HL-60 (cell line): ENCODE measurements around the gene FAM114A2.

Experiments used
- DNase-seq, 2 experiments: peaks; one replicate each; pipeline ENCODE4 v3.0.0-alpha.2; 2010 to 2020; ENCODE audit warnings: low read depth in 1 of 2, low spot score in 1 of 2
- H3K27ac ChIP-seq: fragments of 250-450 bp; sonication (Bioruptor Pico); replicated peaks from 2 replicates; pipeline ENCODE4 v1.5.1; 2020; ENCODE audit warnings: mild to moderate bottlenecking, moderate library complexity
- H3K27me3 ChIP-seq: fragments of 250-450 bp; sonication (Bioruptor Pico); 2 replicates; pipeline ENCODE4 v1.5.1; 2021; ENCODE audit warnings: mild to moderate bottlenecking, moderate library complexity; ENCODE audit not compliant: insufficient read depth, poor library complexity, severe bottlenecking
- H3K4me3 ChIP-seq: replicated peaks from 2 replicates; pipeline ENCODE4 v1.5.1; 2011; ENCODE audit warnings: mild to moderate bottlenecking, control low read depth, low read length; ENCODE audit not compliant: insufficient read depth
- GABPA ChIP-seq: IDR thresholded peaks from 2 replicates; pipeline ENCODE4 v1.6.1; 2012; ENCODE audit warnings: low read depth
- POLR2AphosphoS5 ChIP-seq: IDR thresholded peaks from 2 replicates; pipeline ENCODE4 v1.6.1; 2012; ENCODE audit warnings: low read depth
- REST ChIP-seq: IDR thresholded peaks from 2 replicates; pipeline ENCODE4 v1.6.1; 2012; ENCODE audit warnings: low read depth; ENCODE audit not compliant: insufficient replicate concordance
- SPI1 ChIP-seq: IDR thresholded peaks from 2 replicates; pipeline ENCODE4 v1.6.1; 2012; ENCODE audit warnings: low read depth, mild to moderate bottlenecking, borderline replicate concordance
- TF ChIP-seq, protein P1 (sequence below): IDR thresholded peaks from one replicate; pipeline ENCODE4 v1.5.1; 2011; ENCODE audit warnings: low read length, control low read depth, inconsistent platforms; ENCODE audit not compliant: insufficient read depth

FAM114A2 gene

GRCh38 chr5:154059039-154059430 is 20.3 kb upstream of the FAM114A2 start:
- TF ChIP-seq GABPA (no peak), SPI1 (no peak), REST (no peak), POLR2AphosphoS5 (no peak)
- TF ChIP-seq, protein P1, sequence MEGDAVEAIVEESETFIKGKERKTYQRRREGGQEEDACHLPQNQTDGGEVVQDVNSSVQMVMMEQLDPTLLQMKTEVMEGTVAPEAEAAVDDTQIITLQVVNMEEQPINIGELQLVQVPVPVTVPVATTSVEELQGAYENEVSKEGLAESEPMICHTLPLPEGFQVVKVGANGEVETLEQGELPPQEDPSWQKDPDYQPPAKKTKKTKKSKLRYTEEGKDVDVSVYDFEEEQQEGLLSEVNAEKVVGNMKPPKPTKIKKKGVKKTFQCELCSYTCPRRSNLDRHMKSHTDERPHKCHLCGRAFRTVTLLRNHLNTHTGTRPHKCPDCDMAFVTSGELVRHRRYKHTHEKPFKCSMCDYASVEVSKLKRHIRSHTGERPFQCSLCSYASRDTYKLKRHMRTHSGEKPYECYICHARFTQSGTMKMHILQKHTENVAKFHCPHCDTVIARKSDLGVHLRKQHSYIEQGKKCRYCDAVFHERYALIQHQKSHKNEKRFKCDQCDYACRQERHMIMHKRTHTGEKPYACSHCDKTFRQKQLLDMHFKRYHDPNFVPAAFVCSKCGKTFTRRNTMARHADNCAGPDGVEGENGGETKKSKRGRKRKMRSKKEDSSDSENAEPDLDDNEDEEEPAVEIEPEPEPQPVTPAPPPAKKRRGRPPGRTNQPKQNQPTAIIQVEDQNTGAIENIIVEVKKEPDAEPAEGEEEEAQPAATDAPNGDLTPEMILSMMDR = no peak
- DNase-seq = no peak
- Histone ChIP-seq H3K27ac (no peak overlapping the region), H3K4me3 (no peak overlapping the region), H3K27me3 (no peaks in the 10 kb centered on the region)

- TF ChIP-seq POLR2AphosphoS5 = no peak
- TF ChIP-seq SPI1 = peak; percentile 43; the same call in 1 of the 2 replicates
- TF ChIP-seq REST = no peak
- no peak for TF ChIP-seq GABPA
- TF ChIP-seq, protein P1 = no peak
- H3K27me3 ChIP-seq = no peaks in the 10 kb centered on the region
- H3K4me3 ChIP-seq = no peak overlapping the region
- no peak overlapping the region for H3K27ac ChIP-seq
- no peak for DNase-seq
Observed at GRCh38 chr5:154058055-154059038, 19.6 kb upstream of the FAM114A2 start.

- H3K27me3 ChIP-seq = no peaks in the 10 kb centered on the region
- TF ChIP-seq POLR2AphosphoS5 (no peak), SPI1 (no peak), REST (no peak), GABPA (no peak)
- TF ChIP-seq, protein P1 = no peak
- DNase-seq = no peak
- no peak overlapping the region for H3K27ac ChIP-seq
- H3K4me3 ChIP-seq = no peak overlapping the region
Observed at GRCh38 chr5:154055201-154055600, 16.5 kb upstream of the FAM114A2 start.
